ENCODE results near the gene MIDN. TPM values are rescaled to one million over a fixed set of nuclear protein-coding genes. Genes with fewer than 3 reads are reported as not detected.

Gene MIDN
- total and polyA plus RNA-seq, 10 of the 15 experiments (the other 5 are each of a cell fraction or from before 2014, with no cell fraction given) = 0.38 to 51.5 (median 7.2) TPM

DNA sequence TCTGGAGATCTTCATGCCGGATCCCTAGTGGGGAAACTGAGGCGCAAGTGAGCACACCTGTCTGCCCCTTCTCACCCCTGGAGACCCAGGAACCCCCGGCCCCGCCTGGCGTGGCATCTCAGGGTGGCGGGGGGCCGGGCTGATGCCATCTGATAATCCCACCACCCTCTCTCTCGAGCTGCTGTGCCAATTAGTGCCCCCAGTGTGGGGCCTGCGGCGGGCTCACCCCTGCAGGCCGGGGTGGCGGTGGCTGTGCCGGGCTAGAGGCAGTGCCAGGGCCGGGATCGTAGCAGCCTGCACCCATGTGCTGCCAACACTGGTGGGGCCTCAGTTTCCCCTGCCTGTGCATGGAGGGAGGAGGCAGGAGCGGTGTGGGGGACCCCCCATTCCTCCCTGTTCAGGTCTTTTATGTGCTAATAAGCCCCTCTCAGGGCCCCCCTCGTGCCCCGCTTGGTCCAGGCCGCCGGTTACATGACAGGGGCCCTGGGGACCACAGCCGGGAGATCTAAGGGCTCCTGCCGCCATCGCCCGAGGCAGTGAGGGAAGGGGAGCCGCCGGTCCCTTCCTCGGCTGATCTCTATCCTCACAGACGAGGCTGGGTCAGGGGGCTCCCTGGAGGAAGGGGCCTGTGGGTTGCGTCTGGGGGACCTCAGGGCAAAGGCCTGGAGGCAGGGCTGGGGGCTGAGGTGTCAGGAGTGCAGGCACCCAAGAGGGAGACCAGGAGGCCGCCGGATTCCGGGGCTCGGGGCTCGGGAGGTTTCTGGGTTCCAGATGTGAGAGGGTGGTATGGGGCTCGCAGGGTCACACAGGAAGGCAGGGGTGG lies 45.6 kb downstream of the MIDN start:
- ChIA-PET RAD21 (ENCODE audit: unreplicated experiment) (no interaction called here), SMC1A (ENCODE audit: uncharacterized antibody, unreplicated experiment) (no interaction called here), CTCF (no interaction called here), POLR2A (interaction anchor here (0.6 kb wide), 1 partner anchor 788 kb away, joined by 4 read pairs; no protein-coding TSS in a partner anchor)
- no peaks in the 10 kb centered on the region for H3K36me3 ChIP-seq (ENCODE audit: control insufficient read depth in 2 of 2, insufficient read depth in 2 of 2, low read length in 1 of 2)
- in situ Hi-C loops (cut with MboI) (no loop called here), intact Hi-C loops (cut with micrococcal nuclease; ENCODE audit: unreplicated experiment) (no loop called here)
- H3K9me3 ChIP-seq (replicated peaks; ENCODE audit: control insufficient read depth, insufficient read depth, low read length) = no peaks in the 10 kb centered on the region
- BruUV-seq (replicated peaks) = no TSS peak
- WGBS (ENCODE audit: insufficient coverage, insufficient replicate concordance, low lambda C conversion rate, missing lambda C conversion rate) = 43% methylated on average over 32 of the region's 35 CpGs
- DNase-seq (ENCODE audit: low read depth, low spot score) = no peak
- no peaks in the 10 kb centered on the region for H3K79me2 ChIP-seq (ENCODE audit: control insufficient read depth, insufficient read depth, low read length)
- no peak overlapping the region for H3K4me2 ChIP-seq (ENCODE audit: control insufficient read depth, insufficient read depth)
- H3K27ac ChIP-seq (ENCODE audit: control insufficient read depth, insufficient read depth) = no peak overlapping the region
- no peaks in the 10 kb centered on the region for H4K20me1 ChIP-seq (ENCODE audit: control insufficient read depth, insufficient read depth)
- no peak for ATAC-seq
- no peak overlapping the region for H3K4me3 ChIP-seq
- FAIRE-seq = no peak
- no peak overlapping the region for H2AFZ ChIP-seq (ENCODE audit: control insufficient read depth, low read depth, low read length)
- no peaks in the 10 kb centered on the region for H3K27me3 ChIP-seq (replicated peaks in 1 of 2; ENCODE audit: control insufficient read depth in 2 of 2, insufficient read depth in 2 of 2, low read length in 1 of 2)
- TF ChIP-seq SUPT20H (IDR thresholded peaks at IDR 0.05; ENCODE audit: borderline replicate concordance, control insufficient read depth, low read depth, low read length) (no peak), YY1 (IDR thresholded peaks at IDR 0.05; ENCODE audit: low read depth, low read length) (no peak), CHD4 (IDR thresholded peaks at IDR 0.05) (no peak), LARP7 (IDR thresholded peaks at IDR 0.05) (no peak), NR2C1 (IDR thresholded peaks at IDR 0.05) (no peak), TCF12 (IDR thresholded peaks at IDR 0.05; ENCODE audit: low read depth, low read length) (no peak), POLR2A (IDR thresholded peaks at IDR 0.05; ENCODE audit: low read depth, low read length) (no peak), JUNB (IDR thresholded peaks at IDR 0.05) (no peak)
- TF ChIP-seq, protein P1, sequence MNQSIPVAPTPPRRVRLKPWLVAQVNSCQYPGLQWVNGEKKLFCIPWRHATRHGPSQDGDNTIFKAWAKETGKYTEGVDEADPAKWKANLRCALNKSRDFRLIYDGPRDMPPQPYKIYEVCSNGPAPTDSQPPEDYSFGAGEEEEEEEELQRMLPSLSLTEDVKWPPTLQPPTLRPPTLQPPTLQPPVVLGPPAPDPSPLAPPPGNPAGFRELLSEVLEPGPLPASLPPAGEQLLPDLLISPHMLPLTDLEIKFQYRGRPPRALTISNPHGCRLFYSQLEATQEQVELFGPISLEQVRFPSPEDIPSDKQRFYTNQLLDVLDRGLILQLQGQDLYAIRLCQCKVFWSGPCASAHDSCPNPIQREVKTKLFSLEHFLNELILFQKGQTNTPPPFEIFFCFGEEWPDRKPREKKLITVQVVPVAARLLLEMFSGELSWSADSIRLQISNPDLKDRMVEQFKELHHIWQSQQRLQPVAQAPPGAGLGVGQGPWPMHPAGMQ (IDR thresholded peaks at IDR 0.05; ENCODE audit: borderline replicate concordance) = no peak
- H3K4me1 ChIP-seq (ENCODE audit: control insufficient read depth, insufficient read depth, low read length) = peaks cover 16% of the 10 kb centered on the region
- H3K9ac ChIP-seq (ENCODE audit: control insufficient read depth, insufficient read depth, low read length) = no peak overlapping the region

All from GM12878 (cell line).